Sciatic nerve (tissue), 2 donors: Measurements from ENCODE around the gene FRMD4B. TPM values are rescaled to one million over a fixed set of nuclear protein-coding genes. Genes with fewer than 3 reads are reported as not detected.

Source experiments
- ATAC-seq: fragments of 200-7000 bp; cut with Tn5 transposase; one replicate; pipeline ENCODE4 v1.9.1; 2020; ENCODE audit warnings: mild to moderate bottlenecking, moderate library complexity
- DNase-seq: peaks from one replicate; pipeline ENCODE4 v3.0.0-alpha.2; 2020; ENCODE audit warnings: low spot score
- intact Hi-C: fragments of 100-400 bp; cut with DNase I; formaldehyde crosslinking; loops from one replicate; pipeline ENCODE4 v1.14.2; 2022
- total RNA-seq: library from RNA; stranded (reverse); fragmentation: NEBNext Ultra II Directional; extraction: Animal tissue kit (Norgen Biotek cat#: 25700); gene quantifications from one replicate; pipeline ENCODE4 v1.2.1, GENCODE V29; 2021
- donor health status: DM: no; HTN: no; CAD: no.
- donor health status: DM: no; HTN: no; CAD: no.

The FRMD4B gene
- total RNA-seq, 1 donor from 2014 or later: 48.6 TPM

- ATAC-seq (no peak), DNase-seq (no peak)
- intact Hi-C loops: no loop called here
Observed at GRCh38 chr3:69232482-69232881, 153.4 kb downstream of the FRMD4B start.

DNA sequence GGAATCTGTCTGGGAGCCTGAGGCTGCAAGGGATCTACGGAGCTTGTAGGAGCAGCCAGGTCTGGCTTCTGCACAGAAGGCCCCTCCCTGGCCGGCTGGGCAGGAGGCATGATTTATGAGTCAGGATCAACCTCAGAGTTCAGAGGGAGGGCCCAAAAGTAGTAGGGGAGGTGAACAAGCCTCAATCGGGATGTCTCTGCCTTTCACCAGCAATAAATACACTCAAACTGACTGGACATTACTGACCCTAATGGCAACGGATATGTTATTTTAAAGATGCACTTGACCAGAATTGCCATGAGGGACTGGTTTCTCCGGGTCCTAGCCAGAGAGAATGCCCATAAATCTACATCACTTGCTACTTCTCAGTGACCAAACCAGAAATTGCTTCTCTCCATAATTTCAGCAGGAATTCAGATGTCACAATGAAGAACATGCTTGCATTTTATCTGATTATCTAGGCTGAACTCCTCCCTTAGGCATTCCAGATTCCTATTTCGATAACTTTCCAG is 153.9 kb downstream of the FRMD4B start:
- no peak for DNase-seq
- ATAC-seq: peak; percentile 52
- intact Hi-C loops: no loop called here

DNA sequence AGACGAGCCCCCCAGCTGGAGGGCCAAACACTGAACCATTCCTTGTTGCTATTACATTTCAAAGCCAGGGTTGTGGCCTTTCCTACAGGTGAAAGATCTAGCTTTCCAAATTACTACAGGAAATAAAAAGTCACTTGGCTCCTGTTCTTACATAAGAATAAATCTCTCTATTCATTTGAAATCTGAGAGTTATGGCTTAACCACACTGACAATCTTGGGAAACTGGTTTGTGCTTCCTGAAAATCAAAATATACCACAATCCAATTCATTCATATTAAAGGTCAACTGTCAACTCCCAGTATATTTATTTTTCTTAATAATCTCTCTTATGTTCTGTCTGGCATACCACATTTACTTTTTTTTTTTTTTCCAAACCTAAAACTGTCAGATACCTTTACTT is 159.8 kb downstream of the FRMD4B start:
- no peak for DNase-seq
- no peak for ATAC-seq
- intact Hi-C loops: no loop called here

DNA sequence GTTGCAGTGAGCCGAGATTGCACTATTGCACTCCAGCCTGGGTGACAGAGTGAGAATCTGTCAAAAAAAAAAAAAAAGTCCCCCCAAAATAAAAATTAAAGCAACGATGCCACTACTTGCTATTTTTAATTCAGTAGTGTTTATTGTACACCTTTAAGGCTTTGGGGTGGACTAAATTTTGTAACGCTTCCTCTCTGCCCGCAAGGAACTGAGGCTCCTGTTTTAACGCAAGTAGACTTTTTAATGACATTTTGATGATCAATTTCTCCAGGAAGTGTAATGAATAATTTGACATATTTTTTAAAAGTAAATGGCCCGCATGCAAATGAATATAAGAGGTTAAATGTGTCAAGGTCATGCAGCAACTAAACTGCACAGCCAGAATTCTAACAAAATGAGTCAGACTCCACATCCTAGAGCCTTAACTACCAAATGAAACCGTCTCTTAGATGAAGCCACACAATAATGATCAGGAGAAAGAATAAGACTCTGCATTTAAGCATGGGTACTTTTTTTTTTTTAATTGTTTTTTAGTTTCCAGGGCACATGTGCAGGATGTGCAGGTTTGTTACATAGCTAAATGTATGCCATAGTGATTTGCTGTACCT is 166.7 kb downstream of the FRMD4B start:
- ATAC-seq: no peak
- no peak for DNase-seq
- intact Hi-C loops: no loop called here

DNA sequence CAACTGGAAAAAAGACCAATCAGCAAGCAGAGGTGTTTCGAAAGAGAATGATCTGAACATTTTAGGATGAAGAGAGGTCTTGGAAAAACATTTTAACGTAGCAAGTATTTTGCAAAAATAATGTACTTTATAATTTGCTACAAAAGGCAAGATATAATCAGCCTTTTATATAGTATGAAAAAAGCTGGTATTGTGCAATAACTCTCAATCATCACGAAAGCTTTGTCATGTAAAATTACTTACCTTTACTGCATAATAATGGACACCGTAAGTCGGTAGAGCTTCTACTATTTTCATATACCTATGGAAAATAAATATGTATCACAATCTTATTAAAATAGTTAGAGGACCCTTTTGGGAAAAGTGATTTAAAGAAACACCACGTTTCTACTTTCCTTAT is 167.8 kb downstream of the FRMD4B start:
- ATAC-seq (no peak), DNase-seq (no peak)
- intact Hi-C loops: no loop called here

DNA sequence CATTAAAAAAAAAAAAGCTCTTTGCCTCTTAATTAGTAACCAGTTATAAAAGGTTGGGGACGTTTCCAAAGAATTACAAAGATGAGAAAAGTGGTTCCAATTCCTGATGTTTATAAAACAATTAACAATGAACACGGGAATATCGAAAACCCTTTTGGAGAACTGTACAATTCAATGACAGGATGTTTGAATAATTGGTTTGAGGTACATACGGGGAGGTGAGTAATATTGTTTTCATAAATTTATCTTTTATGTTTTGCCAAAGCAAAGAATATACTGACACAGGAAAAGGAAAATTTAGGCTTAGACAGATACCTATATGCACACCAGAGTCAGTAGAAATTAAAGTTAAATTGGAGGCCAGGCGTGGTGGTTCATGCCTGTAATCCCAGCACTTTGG is 168.9 kb downstream of the FRMD4B start:
- no peak for ATAC-seq
- intact Hi-C loops: no loop called here

GRCh38 chr3:69214241-69214640 is 171.6 kb downstream of the FRMD4B start:
- ATAC-seq: no peak
- no peak for DNase-seq
- intact Hi-C loops: no loop called here

More for the DNA sequence above, 168.9 kb downstream of the FRMD4B start:
- DNase-seq: no peak

DNA sequence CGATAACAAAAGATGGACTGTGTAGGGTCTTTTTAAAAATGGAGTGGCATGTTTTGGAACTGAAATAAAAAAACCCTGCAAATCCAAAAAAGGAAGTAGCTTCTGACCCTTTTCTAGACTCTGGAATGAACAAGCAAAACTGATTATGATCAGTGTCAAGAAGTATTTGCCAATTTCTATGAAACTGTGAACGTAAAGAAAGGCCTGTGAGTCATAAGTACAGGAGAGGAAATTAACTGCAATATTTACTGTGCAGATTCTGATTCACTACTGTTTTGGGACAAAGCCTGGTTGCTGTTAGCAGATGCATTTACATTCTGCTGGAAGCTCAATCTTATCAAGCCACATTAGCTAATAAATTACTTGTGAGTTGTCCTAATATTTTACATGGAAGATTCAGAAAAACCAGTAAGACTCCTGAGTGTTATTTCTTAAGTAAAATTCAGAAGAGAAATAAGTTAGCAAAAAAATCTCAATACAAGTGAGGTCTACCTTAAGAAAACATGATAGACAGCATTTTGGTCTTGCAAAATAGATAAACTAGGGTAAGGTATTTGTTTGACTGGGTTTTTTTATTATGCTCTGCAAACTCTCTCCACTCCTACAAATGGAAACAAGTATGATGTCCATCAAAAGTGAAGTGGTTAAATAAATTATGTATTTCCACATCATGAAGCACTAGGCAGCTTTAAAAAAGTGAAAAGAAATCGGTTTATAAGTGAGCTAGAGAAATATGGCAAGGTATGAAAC is 173.3 kb downstream of the FRMD4B start:
- ATAC-seq (no peak), DNase-seq (no peak)
- intact Hi-C loops: no loop called here

DNA sequence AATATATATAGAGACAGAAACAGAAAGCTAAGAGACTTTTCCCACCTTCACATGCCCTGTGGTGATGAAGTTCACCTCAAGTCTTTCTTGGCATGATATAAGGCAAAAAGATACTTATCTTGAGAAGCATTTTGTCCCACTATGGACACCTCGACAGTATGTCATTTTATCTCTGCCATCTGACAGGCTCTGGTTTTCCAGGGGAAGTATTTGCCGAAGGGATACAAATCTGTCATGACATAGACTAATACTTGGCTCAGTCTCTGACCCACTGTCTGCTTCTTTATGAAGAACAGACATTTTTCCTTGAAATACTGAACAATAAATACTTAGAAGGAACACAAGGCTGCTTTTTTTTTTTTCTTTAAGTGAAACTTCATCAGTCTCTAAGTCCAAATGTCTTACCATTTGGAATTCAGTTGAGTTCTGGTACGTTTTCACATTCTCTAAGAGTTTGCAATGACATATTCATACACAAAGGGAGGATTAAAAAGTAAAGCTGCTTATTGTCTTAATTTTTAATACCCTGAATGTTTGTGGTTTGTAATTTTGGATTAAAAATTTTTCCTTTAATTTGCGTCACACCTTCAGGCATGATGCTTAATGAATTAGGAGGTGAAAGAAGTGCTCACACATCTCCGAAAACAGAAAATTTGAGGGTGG is 175.7 kb downstream of the FRMD4B start:
- ATAC-seq (no peak), DNase-seq (no peak)

GRCh38 chr3:69209413-69209812 is 176.5 kb downstream of the FRMD4B start:
- DNase-seq (no peak), ATAC-seq (no peak)
- intact Hi-C loops: no loop called here

More for the DNA sequence above, 175.7 kb downstream of the FRMD4B start:
- intact Hi-C loops: no loop called here

- ATAC-seq (no peak), DNase-seq (no peak)
- intact Hi-C loops: no loop called here
Observed at GRCh38 chr3:69207031-69207430, 178.9 kb downstream of the FRMD4B start.

DNA sequence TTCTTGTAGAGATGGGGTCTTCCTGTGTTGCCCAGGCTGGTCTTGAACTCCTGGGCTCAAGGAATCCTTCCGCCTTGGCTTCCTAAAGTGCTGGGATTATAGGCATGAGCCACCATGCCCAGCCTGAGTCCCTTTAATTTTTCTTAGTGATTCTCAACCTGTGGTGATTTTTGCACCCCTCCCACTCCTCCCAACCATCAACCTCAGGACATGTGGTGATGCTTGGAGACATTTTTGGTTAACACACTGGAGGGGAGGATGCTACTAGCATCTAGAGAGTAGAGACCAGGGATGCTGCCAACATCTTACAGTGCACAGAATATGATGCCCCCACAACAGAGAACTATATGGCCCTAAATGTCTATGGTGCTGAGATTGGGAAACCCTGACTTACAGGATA is 180.5 kb downstream of the FRMD4B start:
- DNase-seq: no peak
- intact Hi-C loops: no loop called here
- no peak for ATAC-seq

- DNase-seq: no peak
- intact Hi-C loops: no loop called here
- ATAC-seq: no peak
Observed at GRCh38 chr3:69204315-69204957, 181.5 kb downstream of the FRMD4B start.

- intact Hi-C loops: no loop called here
- no peak for ATAC-seq
- no peak for DNase-seq
Observed at GRCh38 chr3:69203631-69204314, 182.1 kb downstream of the FRMD4B start.

DNA sequence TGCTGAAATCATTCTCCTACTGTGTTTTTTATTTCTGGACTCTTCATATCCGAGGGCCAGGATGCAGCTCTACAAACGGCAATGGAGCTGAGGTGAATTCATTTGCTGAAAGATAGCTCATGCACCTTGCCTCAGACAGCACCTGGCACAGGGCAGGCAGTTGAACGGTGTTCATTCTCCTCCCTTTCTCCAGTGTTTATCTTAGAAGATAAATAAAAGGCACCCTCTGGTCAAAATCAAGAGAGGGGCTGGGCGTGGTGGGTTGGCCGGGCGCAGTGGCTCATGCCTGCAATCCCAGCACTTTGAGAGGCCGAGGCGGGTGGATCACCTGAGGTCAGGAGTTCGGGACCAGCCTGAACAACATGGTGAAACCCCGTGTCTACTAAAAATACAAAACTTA is 184.2 kb downstream of the FRMD4B start:
- DNase-seq (no peak), ATAC-seq (no peak)
- intact Hi-C loops: no loop called here

DNA sequence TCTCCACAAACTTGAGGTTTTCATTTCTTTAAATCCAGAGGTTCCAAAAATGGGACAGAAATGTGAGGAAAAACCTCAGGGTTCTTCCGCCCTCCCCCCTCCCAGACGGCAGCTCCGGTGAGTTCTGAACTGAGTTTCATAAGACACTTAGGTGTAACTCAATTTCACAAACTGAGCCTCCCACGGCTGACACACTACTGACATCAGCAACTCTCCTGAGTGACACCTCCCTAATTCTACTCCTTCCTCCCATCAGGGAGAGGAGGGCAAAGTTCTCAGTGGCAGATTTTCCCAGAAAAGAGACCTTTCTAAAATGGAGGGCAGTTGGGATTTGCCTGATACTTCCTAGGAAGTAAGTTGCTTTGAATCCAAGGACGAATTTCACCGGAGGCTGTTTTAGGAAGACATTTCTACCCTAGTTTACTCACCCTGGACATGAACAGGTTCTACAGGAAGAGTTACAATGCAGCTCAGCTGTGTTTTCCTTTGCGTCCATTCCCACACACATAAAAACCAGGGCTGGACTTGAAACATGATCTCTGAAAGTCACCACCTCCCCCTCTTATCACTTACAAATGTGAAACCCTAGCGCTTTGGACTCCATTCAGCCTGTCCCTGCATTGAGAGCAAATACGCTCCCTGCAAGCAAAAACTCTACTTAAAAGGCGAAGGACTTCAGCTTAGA is 185.4 kb downstream of the FRMD4B start:
- DNase-seq (no peak), ATAC-seq (peak; percentile 82)
- intact Hi-C loops: no loop called here

- no peak for ATAC-seq
- intact Hi-C loops: no loop called here
Observed at GRCh38 chr3:69199942-69200341, 185.9 kb downstream of the FRMD4B start.

GRCh38 chr3:69197922-69198530 is 187.9 kb downstream of the FRMD4B start:
- intact Hi-C loops: no loop called here
- DNase-seq (no peak), ATAC-seq (no peak)

More at GRCh38 chr3:69199942-69200341, 185.9 kb downstream of the FRMD4B start:
- no peak for DNase-seq
